GM18520 (cell line): ENCODE data around the gene SNX27.
"Not testable (repeated sequence)": the region's sequence is repeated elsewhere in the genome, so short reads cannot be mapped to it uniquely, and the experiment has no call there.

Source experiments
- ATAC-seq: cut with Tn5 transposase; IDR thresholded peaks from one replicate; pipeline ENCODE4 v1.9.1; 2021; ENCODE audit not compliant: unreplicated experiment

The SNX27 gene

DNA sequence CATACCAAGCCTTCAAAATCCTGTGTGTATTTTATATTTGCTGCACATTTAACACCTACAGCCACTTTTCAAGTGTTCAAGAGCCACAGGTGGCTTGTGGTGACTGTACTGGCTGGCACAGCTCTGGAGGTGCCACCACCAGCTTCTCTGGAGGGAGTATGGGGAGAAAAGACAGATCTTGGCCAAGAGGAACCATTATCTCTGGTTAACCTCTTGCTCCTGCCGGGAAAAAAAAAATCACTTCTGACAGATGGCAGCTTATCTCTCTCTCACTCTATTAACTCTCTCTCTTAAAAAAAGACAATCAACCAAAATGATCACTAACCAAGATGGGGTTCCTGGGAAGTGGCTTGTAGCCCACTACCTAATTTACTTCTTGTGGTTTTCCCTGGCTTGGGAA is 108.3 kb downstream of the SNX27 start:
- ATAC-seq: no peak

DNA sequence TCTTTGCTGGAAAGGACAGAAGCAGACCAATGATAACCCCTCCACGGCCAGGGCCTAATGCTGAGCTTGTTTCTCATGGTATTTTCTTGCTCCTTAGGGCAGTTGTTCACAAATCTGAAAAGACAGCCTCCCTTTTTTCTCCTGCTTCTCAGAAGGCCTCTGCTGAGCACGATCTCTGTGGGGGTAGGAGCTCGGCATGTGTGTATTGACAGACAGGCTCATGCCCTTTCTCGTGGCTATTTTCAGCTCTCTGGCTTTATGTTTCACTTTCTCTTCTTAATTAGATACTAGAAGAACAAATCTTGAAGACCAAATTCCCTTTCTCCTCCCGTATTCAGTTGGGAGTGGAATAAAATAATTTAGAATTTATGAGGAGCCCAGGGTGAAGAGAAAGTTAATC is 108.7 kb downstream of the SNX27 start:
- no peak for ATAC-seq

DNA sequence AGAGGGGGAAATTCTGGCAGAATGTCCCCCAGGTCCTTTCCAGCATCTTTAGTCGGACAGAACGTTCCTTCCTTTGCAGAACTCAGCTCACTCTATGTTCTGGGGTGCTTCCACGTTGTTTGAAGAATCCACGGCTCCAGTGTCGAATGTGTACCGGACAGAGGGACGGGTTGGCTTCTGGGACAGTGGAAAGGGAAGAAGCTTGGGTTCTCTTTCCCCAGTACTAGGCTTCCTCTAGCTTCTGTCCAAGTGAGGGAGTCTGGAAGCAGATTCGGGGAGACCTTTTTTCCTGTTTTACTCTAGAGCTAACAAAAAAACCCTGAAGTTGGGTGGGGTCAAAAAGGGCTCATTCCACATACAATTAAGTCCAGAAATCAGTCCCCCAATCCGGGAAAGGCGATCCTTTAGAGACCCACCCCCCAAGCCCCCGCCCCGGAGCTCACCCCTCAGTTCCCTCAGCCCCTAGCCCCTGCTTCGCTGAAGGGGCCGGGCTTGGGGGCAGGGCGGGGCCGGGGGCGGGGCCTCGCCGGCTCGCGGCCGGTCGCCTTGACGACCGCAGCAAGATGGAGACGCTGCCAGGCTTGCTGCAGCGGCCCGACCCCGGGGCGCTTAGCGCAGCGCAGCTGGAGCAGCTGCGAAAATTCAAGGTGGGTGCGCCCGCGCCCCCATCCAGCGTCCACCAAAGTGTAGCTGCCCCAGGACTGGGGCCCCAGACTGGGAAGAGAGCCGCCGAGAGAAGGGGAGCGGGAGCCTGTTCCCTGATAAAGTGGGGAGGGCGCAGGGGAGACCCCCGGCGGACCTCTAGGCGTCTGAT is 109.3 kb downstream of the SNX27 start, which contains the start of gene RIIAD1:
TSS of gene RIIAD1 (plus strand) at position 549 of the 814 bp plus-strand sequence. CDS start at position 564, 15 bp downstream.
- ATAC-seq: no peak

DNA sequence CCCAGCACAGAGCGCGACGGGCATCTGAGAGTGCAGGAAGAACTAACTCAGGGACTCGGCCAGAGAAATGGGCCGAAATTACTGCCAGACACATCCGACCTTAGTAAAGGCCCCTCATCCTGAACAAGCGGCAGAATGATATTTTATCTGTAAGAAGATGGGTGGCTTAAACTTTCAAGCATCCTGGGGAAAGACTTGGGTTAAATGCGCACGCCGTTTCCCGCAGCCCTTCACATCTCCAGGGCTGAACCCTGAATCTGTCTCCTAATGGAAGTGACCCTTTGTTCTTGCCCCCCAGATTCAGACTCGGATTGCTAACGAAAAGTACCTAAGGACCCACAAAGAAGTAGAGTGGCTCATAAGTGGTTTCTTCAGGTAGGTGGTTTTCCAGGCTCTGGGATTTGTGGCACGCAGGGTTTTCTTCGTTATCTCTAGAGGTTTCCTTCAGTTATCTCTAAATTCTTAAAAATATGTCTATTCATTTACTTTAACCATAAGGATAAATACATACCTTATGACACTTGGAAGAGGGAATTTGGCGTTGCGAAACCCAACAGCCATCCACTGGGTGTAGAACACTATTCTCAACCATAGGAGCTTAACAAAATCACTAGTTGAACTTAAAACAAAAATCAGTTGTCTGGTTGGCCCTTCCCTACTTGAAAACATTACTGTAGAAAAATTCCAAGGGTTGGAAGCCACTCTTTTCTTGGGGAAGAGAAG is 110.1 kb downstream of the SNX27 start:
- ATAC-seq: no peak

DNA sequence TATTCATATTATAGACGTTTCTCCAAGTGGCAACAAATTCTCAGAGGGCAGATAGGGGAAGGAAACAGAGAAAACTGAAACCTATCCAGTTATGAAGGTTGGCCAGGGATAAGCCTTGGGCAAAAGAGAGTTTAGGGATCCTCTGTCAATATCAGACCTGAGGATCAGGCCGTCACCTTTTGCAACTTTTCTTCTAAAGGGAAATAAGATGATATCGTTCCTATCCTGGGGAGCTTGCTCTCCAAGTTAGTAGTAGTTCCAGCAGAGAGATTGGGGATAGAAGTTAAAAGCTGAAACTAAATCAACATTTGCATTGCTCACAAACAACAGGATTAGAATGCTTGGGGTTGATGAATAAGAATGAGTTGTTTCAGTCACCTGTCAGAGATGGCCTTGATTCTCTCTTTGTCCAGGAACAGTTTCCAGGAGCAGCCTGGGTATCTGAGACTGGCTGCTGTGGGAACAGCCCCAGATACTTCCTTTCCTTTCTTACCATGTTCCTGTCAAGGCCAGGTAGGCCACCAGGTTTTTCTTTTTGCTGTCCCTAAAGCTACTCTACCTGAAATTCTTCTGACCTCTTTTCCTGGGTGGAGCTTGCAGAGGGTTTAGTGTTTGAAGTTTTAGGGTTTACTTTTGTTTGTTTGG is 112.0 kb downstream of the SNX27 start:
- no peak for ATAC-seq

DNA sequence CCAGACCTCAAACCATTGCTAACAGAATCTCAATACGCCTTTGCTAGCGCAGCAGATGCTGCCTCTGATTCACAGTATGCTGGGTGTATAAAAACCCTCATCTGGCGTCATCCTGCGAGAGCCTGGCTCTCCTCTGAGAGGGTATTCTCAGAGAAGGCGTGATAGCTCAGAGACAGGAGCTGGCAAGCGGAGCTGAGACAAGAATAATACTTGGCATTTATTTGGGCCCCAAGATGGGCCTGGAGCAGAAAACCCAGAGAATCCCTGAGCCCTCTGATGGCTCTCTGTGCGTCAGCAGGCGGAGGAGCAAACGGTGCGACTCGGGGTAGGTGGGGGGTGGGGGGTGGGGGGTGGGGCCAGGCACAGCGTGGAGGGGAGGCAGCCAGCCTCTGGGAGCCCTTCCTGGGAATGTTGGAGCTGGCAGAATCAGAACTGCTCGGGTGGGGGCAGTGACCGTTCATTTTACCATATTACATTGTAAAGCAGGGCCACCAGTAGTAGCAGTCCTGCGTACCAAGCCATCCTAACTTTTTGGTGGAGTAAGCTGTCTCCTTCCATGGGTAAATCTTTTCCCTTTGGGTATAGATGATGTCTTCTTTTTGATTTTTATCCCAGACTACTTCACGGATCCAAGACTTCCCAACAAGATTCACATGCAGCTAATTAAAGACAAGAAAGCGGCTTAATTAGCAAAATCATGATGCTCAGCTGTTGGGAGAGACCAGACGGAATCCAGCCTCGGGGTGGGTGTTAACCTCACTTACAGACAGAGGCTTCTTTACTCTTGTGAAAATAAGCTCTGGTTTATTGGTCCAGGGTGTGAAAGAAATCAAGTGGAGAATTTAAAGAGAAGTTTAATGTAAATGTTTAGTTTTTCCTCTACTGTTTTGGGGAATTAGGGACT is 116.6 kb downstream of the SNX27 start:
- ATAC-seq: no peak

DNA sequence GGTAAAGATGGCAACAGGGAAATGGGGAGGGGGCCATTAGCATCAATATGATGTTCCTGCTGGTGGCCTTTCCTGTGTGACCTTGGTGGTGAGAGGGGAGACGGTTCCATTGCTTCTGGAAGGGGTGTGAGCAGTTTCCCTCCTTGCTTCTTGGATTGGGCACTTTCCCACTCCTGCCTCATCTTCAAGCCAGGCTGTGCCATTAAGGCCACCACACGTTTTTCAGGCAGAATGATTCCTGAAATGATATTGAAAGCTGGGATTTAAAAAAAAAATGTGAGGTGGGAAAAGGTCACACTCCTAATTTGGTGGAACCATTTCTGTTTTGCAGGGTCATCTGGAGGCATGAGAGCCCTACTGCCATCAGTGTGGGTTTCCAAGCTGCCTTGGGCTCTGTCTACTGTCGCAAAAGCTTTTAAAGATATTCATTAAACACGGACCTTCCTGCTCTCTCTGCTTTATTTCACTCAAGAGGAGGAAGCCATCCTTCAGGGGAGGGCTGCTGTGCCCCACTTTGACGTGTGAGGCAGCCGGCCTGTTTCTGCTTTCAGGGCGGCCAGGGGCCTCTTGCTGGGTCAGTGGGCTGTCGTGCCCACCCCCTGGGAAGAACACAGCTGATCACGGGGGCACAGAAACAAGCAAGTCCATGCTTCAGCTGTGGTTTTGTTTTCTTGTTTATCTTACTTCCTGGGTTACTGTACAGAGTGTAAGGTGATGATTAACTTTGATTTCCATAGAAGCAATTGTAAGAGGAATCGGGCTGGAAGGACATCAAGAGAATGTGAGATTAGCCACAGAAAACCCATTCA is 117.5 kb downstream of the SNX27 start:
- no peak for ATAC-seq

DNA sequence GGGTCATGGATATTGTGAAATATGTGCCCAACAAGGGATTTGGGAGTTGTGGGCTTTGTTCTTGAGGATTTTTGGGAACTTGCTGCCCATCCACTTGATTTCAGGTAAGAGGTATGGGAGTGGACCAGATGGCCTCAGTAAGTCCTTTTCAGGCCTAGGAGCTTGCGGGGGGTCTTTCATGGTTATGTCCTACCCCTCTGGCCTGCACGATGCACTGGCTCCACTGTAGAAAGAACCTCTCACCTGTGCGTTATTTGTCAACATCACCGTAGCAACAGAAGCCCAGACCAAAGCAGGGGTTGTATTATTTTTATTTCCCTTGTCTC is 118.1 kb downstream of the SNX27 start:
- no peak for ATAC-seq

DNA sequence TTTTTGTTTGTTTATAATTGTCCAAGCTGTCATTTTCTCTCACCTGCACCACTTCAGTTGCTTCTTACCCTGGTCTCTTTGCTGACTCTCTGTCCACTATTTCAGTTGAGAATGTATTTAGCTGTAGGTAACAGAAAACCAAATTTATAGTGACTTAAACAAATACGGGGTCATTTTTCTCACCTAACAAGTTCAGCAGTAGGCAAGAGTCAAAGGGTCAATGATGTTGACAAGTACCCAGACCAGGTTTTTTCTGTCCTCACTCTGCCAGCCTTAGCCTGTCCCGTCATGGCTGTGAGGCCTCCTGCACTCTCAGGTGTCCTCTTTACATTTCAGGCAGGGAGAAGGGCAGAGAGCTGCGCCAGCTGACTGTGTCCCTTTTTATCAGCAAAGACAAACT is 121.3 kb downstream of the SNX27 start:
- ATAC-seq: no peak

DNA sequence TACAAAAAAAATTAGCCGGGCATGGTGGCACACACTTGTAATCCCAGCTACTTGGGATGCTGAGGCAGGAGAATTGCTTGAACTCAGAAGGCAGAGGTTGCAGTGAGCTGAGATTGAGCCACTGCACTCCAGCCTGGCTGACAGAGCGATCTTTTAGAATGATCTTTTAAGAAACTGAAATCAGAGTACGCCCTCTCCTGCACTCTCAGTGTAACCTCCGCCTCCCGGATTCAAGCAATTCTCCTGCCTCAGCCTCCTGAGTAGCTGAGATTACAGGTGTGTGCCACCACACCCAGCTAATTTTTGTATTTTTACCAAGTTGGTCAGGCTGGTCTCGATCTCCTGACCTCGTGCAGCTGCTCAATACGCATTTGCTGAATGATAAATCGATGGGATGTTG is 122.1 kb downstream of the SNX27 start:
- not testable (repeated sequence) for ATAC-seq

DNA sequence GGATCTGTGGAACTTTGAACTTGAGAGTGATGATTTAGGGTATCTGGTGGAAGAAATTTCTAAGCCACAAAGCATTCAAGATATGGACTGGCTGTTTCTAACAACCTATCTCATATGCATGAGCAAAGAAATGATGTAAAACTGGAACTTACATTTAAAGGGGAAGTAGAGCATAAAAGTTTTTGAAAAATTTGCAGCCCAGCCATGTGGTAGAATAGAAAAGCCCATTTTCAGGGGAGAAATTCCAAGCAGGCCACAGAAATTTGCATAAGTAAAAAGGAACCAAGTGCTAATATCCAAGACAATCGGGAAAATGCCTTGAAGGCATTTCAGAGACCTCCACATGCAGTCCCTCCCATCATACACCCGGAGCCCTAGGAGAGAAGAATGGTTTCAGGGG is 125.2 kb downstream of the SNX27 start:
- no peak for ATAC-seq

DNA sequence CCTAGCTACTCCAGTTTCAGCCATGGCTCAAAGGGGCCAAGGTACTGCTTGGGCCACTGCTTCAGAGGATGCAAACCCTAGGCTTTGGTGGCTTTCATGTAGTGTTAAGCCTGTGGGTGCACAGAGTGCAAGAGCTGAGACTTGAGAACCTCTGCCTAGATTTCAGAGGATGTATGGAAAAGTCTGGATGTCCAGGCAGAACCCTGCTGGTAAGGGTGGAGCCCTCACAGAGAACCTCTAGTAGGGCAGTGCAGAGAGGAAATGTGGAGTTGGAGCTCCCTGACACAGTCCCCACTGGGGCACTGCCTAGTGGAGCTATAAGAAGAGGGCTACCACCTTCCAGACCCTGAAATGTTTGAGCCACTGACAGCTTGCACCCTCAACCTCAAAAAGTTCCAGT is 125.6 kb downstream of the SNX27 start:
- no peak for ATAC-seq

DNA sequence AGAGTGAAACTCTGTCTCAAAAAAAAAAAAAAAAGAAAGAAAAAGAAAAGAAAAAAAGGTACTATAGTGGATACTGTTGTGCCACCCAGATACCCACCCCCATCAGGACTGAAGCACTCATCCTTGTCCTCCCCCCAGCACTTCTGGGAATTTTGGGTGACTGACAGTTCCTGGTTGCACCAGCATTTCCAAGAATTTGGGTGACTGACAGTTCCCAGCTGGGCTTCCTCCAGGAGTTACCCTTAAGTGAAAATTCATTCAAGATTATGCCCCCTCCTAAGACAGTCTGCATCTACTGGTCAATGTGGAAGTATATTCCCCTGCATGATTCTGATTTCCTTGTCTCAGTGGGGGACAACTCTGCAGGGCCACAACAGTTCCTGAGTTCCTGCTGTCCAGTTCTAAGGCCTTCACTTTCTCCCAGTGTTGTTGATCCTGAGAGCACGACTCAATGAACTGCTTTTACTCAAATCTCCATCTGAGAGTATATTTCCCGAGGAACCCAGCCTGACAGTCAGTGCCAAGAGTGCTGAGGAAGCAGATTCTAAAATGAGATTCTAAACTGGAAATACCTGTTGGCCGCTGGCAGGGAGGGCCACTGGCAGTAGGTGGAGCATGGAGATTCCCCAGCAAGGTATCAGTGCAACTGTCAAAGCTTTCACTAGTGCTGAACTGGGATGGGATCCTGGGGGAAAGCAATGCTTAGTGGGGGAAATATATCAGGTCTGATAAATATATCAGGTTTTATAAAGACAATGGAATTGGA is 127.9 kb downstream of the SNX27 start:
- ATAC-seq: no peak

DNA sequence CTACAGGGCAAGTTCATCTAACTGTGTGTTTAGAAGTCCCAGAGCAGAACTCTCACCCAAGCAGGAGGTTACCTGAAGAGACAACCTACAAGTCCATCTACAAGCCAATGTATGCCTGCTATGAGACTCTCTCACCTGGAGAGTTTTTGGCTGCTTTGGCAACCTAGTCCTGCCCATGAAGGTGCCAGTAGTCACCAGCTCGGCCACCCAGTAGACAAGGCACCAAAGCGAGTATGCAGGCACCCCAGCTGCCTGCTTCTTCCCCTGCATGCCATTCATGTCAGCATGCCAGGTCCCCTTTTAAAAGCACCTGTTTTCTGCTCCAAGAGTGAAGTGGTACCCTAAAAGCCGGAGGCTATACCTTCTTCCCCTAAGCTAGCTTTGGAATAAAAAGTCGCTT is 129.7 kb downstream of the SNX27 start:
- ATAC-seq: no peak
